Urothelium cell line (cell line): ENCODE results near the gene P2RX2.

Experiments used
- DNase-seq: peaks from one replicate; pipeline ENCODE4 v3.0.0; 2011; ENCODE audit warnings: low spot score, mixed read lengths
- FAIRE-seq: peaks from 2 replicates; lab custom pipeline; 2011; peaks lifted over from hg19 to GRCh38; lab: Jason Lieb, UNC

Gene P2RX2

GRCh38 chr12:132617135-132617701 is 1.4 kb upstream of the P2RX2 start:
- DNase-seq, result no peak
- FAIRE-seq, result no peak

GRCh38 chr12:132617822-132618682 is 524 bp upstream of the P2RX2 start:
- FAIRE-seq, result no peak
- DNase-seq, result no peak

GRCh38 chr12:132619071-132619385 is 452 bp downstream of the P2RX2 start:
- DNase-seq (no peak), FAIRE-seq (no peak)

DNA sequence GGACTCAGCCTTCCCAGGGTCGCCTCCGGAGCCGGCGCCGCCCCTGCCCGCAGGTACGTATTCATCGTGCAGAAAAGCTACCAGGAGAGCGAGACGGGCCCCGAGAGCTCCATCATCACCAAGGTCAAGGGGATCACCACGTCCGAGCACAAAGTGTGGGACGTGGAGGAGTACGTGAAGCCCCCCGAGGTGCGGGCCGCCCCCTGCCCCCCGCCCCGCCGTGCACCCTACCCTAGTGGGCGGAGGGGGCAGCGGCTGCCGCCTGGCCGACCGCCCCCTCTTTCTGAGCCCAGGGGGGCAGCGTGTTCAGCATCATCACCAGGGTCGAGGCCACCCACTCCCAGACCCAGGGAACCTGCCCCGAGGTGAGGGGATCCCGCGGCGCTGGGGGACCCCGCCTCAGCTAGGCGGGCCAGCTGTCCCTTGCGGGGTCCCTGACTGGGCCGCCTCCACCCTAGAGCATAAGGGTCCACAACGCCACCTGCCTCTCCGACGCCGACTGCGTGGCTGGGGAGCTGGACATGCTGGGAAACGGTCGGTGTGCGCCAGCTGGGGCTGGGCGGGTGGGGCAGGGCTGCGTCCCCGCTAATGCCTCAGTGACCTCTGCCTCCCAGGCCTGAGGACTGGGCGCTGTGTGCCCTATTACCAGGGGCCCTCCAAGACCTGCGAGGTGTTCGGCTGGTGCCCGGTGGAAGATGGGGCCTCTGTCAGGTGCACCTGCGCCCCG is 973 bp downstream of the P2RX2 start:
- no peak for FAIRE-seq
- no peak for DNase-seq

DNA sequence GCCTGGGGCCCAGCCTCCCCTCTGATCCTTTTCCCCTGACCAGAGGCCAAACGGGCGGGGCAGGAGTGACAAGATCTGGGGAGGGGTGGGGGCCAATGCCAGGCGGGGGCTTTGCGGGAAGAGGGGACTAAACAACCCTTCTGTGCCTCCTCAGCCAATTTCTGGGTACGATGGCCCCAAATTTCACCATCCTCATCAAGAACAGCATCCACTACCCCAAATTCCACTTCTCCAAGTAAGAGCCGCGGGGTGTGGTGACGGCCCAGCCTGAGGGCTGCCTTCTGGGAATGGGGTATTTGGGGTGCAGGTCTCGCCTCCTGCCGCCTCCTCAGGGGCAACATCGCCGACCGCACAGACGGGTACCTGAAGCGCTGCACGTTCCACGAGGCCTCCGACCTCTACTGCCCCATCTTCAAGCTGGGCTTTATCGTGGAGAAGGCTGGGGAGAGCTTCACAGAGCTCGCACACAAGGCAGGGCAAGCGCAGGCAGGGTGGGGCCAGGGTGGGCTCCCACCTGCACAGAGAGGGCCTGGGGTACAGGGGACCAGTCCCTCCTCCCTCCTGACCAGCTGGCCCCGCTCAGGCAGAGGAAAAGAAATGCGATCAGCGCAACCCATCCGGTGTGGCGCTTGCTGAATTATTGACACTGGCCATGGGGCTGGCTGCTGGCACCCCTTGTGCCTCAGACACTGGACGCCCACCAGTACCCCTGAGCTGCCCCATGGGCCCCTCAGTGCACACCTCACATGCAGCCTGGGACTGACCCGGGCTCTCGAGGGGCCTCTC is 1.7 kb downstream of the P2RX2 start:
- DNase-seq (no peak), FAIRE-seq (no peak)

GRCh38 chr12:132620899-132621656 is 2.5 kb downstream of the P2RX2 start:
- FAIRE-seq (peak; percentile 67), DNase-seq (no peak)

DNA sequence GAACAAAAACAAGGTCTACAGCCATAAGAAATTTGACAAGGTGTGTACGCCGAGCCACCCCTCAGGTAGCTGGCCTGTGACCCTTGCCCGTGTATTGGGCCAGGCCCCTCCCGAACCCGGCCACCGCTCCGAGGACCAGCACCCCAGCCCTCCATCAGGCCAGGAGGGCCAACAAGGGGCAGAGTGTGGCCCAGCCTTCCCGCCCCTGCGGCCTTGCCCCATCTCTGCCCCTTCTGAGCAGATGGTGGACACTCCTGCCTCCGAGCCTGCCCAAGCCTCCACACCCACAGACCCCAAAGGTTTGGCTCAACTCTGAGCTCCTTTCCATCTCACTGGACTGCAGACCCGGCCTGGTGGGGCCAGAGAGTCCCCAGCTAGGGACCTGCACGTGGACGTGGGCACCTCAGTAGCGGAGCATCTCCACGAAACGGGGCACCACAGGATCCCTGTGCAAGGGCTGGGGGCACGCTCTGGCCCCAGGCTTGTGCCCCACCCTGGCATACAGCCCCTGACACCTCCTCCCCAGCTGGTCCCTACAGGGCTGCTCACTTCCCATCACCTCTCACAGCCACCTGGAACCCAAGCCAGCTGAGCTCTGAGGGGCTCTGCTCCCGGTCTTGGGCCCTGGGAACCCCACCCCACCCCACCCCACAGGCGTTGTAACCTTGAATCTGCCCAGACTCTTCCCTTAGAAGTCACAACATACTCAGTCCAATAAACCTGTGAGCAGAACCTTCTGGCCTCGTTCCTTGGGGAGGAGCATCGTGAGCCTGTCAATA is 3.3 kb downstream of the P2RX2 start:
- no peak for DNase-seq
- no peak for FAIRE-seq

- no peak for FAIRE-seq
- no peak for DNase-seq
Measured at GRCh38 chr12:132622437-132623071, 4.0 kb downstream of the P2RX2 start.

DNA sequence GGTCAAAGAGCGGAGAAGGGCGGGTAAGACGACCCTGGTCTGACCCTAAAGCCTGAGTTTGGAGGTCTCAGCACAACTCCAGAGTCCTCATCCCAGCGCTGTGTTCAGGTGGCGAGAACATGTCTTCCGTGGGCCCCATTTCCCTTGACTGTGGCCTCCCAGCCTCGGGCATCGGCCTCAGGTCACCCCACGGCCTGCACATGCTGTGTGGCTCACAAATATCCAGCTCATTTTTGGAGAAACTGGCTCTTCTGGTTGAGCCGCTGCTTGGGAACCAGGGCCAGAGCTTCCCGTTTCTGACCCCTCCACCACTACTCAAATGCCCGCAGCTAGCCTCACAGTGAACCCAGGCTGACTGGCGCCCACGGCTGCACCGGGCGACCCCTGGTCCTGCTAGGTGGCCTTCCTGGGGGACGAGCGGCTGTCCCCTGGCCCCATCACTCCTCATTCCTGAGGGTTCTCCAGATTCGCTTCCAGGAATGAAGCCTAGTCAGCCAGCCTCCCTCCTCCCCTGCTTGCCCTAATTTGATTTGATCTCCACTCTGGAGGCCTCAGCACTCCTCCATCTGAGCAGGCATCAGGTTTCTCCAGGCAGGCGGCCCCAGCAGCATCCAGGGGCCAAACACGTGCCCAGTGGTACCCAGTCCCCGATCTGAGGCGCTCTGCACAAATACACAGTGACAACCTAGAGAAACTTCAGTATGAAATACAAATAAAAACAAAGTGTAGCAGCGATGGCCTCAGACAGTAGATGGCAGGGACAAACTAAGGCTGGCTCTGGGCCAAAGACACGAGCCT is 4.7 kb downstream of the P2RX2 start:
- FAIRE-seq (no peak), DNase-seq (no peak)

GRCh38 chr12:132624186-132624855 is 5.7 kb downstream of the P2RX2 start:
- no peak for FAIRE-seq
- no peak for DNase-seq

- no peak for FAIRE-seq
- no peak for DNase-seq
Measured at GRCh38 chr12:132624910-132625630, 6.5 kb downstream of the P2RX2 start.

- DNase-seq, result no peak
- no peak for FAIRE-seq
Measured at GRCh38 chr12:132625731-132626430, 7.3 kb downstream of the P2RX2 start.

GRCh38 chr12:132629330-132629729 is 10.8 kb downstream of the P2RX2 start:
- FAIRE-seq (no peak), DNase-seq (no peak)

DNA sequence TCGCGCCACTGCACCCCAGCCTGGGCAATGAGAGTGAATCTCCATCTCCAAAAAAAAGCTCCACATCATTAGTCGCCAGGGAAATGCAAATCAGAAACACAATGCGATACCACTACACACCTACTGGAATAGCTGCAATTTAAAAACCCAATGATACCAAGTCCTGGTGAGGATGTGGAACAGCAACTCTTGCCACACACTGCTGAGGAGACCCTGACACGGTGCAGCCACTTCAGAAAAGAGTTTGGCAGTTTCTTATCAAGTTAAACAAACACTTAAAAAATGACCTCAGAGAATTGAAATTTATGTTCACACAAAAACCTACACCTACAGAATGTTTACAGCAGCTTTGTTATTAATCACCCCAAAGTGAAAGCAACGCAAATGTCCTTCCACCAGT is 12.1 kb downstream of the P2RX2 start:
- DNase-seq, result no peak
- no peak for FAIRE-seq

GRCh38 chr12:132631666-132632065 is 13.1 kb downstream of the P2RX2 start:
- DNase-seq (no peak), FAIRE-seq (no peak)

DNA sequence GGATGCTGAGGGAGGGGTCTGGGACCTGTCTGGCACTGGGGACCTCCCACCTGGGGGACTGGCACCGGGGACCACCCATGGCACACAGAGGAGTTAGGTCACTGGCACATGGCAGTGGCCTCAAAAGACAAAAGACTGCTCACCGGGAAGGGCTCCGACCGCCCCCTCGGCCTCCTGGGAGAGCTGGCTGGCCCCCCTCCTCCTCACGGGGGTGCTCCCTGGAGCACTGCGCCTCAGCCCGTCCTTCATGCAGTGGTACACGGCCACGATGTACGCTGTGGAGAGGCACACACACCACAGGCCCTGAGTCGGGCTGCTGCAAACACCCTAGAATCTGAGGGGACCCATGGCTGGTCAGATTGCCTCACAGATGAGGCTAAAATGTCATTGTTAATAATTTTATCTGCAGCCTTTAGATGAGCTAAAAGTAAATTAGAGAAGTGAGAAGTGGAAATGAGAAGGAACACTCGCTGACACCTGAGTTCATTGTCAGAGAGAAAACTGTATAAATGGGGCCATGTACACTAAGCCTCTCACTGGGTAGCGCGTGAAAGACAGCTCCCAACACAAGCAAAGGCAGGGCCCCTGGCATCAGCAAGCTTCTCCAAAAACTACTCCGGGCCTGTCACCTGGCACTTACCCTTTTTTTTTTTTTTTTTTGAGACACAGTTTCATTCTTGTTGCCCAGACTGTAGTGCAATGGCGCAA is 14.1 kb downstream of the P2RX2 start:
- no peak for FAIRE-seq
- DNase-seq, result no peak
